Prostate gland (tissue), 2 donors: ENCODE measurements around the gene ITPR2. TPM values are rescaled to one million over a fixed set of nuclear protein-coding genes. Genes with fewer than 3 reads are reported as not detected.

ENCODE experiments used
- DNase-seq: peaks from one replicate; pipeline ENCODE4 v3.0.0-alpha.2; 2019; ENCODE audit warnings: low spot score
- H3K27ac ChIP-seq, 2 donors: fragments of 200-600 bp; sonication (generic); 2 replicates each; pipeline ENCODE4 v1.5.1; 2017 to 2019
- H3K27me3 ChIP-seq: fragments of 200-600 bp; sonication (generic); replicated peaks from 2 replicates; pipeline ENCODE4 v1.5.1; 2019; ENCODE audit not compliant: insufficient read depth
- H3K36me3 ChIP-seq, 2 donors: fragments of 200-600 bp; sonication (generic); 1 replicate in 1 of 2; 2 replicates in 1 of 2; pipeline versions ENCODE4 v1.5.1 to v1.8.1; 2017 to 2019
- H3K4me1 ChIP-seq: fragments of 200-600 bp; sonication (generic); replicated peaks from 2 replicates; pipeline ENCODE4 v1.5.1; 2019
- H3K4me3 ChIP-seq, 2 donors: fragments of 200-600 bp; sonication (generic); 2 replicates each; pipeline ENCODE4 v1.5.1; 2017 to 2019
- H3K9me3 ChIP-seq: fragments of 200-600 bp; sonication (generic); 2 replicates; pipeline ENCODE4 v1.5.1; 2017
- POLR2A ChIP-seq: fragments of 450-650 bp; IDR thresholded peaks from one replicate; pipeline ENCODE4 v1.6.1; 2016; ENCODE audit warnings: antibody characterized with exemption, mild to moderate bottlenecking
- POLR2AphosphoS5 ChIP-seq: sonication (generic); formaldehyde crosslinking; IDR thresholded peaks from one replicate; pipeline ENCODE4 v1.6.1; 2017; ENCODE audit warnings: antibody characterized with exemption
- WGBS: methylation state at CpG from one replicate; pipeline ENCODE4 v1.1.5; 2018; 5-methylcytosine and 5-hydroxymethylcytosine counted together
- intact Hi-C: fragments of 100-400 bp; cut with DNase I; formaldehyde crosslinking; loops from one replicate; pipeline ENCODE4 v1.14.2; 2022
- total RNA-seq, 2 donors: library from RNA; depleted of rRNA; stranded (reverse); fragments of >200 nt; gene quantifications; one replicate each; pipeline ENCODE4 v1.1.0, GENCODE V29; 2016
- TF ChIP-seq, protein P1 (sequence below), 4 experiments: fragments of 200-600 bp in 2 of 4; fragments of 450-650 bp in 2 of 4; sonication (generic) in 2 of 4; IDR thresholded peaks; 1 replicate in 3 of 4; 2 replicates in 1 of 4; pipeline ENCODE4 v1.5.1; 2016 to 2019; ENCODE audit warnings: antibody characterized with exemption in 4 of 4, mild to moderate bottlenecking in 2 of 4, moderate library complexity in 2 of 4

The ITPR2 gene
- total RNA-seq, 2 donors from 2014 or later, result 30.0 to 44.4 TPM

DNA sequence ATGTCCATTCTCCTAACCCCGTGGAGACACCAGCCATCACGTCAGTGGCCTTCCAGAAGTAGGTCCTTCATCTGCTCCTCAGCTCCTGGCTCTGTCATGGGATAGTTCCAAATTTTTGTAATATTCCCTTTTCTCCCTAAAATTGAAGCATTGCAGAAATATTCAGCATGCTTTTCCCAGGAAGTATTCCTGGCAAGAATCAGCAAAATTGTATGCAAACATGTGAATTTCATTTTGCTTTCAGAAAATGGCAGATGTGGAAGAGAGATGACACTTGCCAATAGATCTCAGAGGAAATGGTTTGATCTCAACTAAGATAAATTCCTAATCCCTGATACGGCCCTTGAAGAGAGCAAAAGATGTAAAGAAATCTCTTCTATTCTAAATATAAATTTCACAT is 298.9 kb downstream of the ITPR2 start:
- DNase-seq, result no peak
- H3K36me3 ChIP-seq, result no peaks in the 10 kb centered on the region
- H3K27me3 ChIP-seq, result no peaks in the 10 kb centered on the region
- intact Hi-C loops, result no loop called here
- no peak overlapping the region for H3K4me3 ChIP-seq
- no peak overlapping the region for H3K27ac ChIP-seq
- H3K9me3 ChIP-seq, result no peaks in the 10 kb centered on the region
- no peaks in the 10 kb centered on the region for H3K4me1 ChIP-seq
- TF ChIP-seq POLR2A (no peak), POLR2AphosphoS5 (no peak)
- TF ChIP-seq, protein P1, sequence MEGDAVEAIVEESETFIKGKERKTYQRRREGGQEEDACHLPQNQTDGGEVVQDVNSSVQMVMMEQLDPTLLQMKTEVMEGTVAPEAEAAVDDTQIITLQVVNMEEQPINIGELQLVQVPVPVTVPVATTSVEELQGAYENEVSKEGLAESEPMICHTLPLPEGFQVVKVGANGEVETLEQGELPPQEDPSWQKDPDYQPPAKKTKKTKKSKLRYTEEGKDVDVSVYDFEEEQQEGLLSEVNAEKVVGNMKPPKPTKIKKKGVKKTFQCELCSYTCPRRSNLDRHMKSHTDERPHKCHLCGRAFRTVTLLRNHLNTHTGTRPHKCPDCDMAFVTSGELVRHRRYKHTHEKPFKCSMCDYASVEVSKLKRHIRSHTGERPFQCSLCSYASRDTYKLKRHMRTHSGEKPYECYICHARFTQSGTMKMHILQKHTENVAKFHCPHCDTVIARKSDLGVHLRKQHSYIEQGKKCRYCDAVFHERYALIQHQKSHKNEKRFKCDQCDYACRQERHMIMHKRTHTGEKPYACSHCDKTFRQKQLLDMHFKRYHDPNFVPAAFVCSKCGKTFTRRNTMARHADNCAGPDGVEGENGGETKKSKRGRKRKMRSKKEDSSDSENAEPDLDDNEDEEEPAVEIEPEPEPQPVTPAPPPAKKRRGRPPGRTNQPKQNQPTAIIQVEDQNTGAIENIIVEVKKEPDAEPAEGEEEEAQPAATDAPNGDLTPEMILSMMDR (IDR thresholded peaks at IDR 0.05), result no peak
- 100% methylated on average over 3 of the region's 3 CpGs for WGBS

DNA sequence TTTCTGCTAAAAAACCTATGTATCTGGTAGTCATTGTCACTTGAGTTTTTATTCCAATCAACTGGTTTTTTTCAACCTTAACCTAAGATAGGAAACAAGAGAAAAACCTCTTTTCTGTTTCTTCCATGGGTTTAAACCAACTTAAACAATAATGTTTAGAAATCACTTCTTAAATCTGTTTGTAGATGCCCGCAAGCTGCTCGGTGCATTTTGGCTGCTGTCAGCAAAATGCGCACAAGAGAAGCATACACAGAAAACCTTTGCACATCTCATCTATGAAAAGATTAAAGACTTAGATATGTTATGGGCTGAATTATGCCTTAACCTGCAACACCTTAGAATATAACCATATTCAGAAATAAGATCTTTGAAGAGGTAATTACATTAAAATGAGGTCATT is 299.8 kb downstream of the ITPR2 start:
- H3K4me3 ChIP-seq, result no peak overlapping the region
- TF ChIP-seq POLR2AphosphoS5, result no peak
- no peak for DNase-seq
- H3K9me3 ChIP-seq, result no peaks in the 10 kb centered on the region
- intact Hi-C loops, result no loop called here
- no peak overlapping the region for H3K27ac ChIP-seq
- 96% methylated on average over 3 of the region's 3 CpGs for WGBS
- no peaks in the 10 kb centered on the region for H3K27me3 ChIP-seq
- no peaks in the 10 kb centered on the region for H3K4me1 ChIP-seq
- H3K36me3 ChIP-seq, result no peaks in the 10 kb centered on the region

DNA sequence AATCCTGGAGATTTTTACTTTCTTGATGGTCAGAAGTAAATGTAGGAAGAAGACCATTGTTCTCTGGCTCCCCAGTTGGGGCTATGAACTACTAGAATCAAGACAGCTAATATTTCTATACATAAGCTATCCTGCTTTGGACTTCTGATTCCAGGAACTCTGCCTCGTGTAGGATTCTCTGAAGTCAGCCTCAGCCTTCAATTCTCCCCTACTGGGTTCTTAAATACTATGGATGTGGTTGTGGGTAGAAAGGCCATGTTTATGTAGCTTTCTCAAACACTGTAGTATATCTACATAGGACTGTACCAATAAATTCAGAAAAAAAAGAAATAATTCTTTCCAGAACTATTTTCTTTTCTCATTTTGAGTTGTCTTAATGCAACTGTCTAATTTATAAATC is 302.5 kb downstream of the ITPR2 start:
- no peaks in the 10 kb centered on the region for H3K9me3 ChIP-seq
- TF ChIP-seq POLR2A (no peak), POLR2AphosphoS5 (no peak)
- TF ChIP-seq, protein P1 (IDR thresholded peaks at IDR 0.05), result no peak
- WGBS, result 76% methylated on average over 1 of the region's 1 CpG
- no peaks in the 10 kb centered on the region for H3K36me3 ChIP-seq
- no peaks in the 10 kb centered on the region for H3K27me3 ChIP-seq
- intact Hi-C loops, result no loop called here
- H3K4me1 ChIP-seq, result no peaks in the 10 kb centered on the region
- no peak overlapping the region for H3K27ac ChIP-seq
- no peak overlapping the region for H3K4me3 ChIP-seq
- DNase-seq, result no peak

DNA sequence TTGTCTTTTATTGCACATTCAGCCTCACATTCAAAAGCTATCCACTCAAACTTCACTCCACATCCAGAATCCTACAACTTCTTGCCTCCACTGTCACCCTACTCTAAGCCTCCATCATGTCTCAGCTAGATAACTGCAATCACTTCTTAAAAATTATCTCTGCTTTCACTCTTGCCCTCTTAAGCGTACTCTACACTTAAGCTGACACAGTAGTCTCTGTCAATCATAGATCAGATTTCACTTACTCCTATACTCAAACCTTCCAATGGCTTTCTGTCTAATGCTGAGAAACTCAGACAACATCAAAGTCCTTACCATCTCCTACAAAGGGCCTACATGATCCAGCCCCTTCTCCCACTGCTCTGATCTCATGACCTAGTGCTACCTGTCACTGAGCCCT is 304.1 kb downstream of the ITPR2 start:
- 94% methylated on average over 1 of the region's 1 CpG for WGBS
- DNase-seq, result no peak
- TF ChIP-seq POLR2AphosphoS5 (no peak), POLR2A (no peak)
- TF ChIP-seq, protein P1 (IDR thresholded peaks at IDR 0.05), result no peak
- Histone ChIP-seq H3K27ac (no peak overlapping the region), H3K9me3 (no peaks in the 10 kb centered on the region), H3K36me3 (no peaks in the 10 kb centered on the region), H3K4me3 (no peak overlapping the region), H3K27me3 (no peaks in the 10 kb centered on the region), H3K4me1 (no peaks in the 10 kb centered on the region)
- intact Hi-C loops, result loop anchor here (10.0 kb wide), 1 partner anchor 404 kb away; the partner anchor contains the start of gene BHLHE41

DNA sequence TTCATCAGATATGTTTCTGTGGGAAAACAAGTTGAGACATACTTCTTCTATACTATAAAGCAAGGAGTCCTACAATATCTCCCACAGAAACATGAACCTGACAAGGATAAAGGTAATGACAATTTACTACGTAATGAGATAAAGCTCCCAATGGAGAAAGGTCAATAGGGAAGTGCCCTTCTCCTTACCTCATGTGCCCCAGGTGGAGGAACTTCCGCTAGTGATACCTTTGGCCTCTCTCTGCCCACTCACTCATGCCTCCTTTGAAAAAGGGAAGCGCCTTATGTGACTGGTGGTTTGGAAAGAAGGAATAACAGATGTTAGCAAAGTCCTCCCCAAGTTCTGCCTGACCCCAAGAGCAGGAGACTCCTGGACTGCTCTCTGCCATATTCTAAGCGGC is 305.3 kb downstream of the ITPR2 start:
- 92% methylated on average over 4 of the region's 4 CpGs for WGBS
- intact Hi-C loops, result loop anchor here (10.0 kb wide), 1 partner anchor 403 kb away; the partner anchor contains the start of gene BHLHE41
- no peaks in the 10 kb centered on the region for H3K36me3 ChIP-seq
- no peak overlapping the region for H3K4me3 ChIP-seq
- no peak for DNase-seq
- TF ChIP-seq, protein P1 (IDR thresholded peaks at IDR 0.05), result no peak
- TF ChIP-seq POLR2A, result no peak
- no peak for TF ChIP-seq POLR2AphosphoS5
- H3K9me3 ChIP-seq, result no peaks in the 10 kb centered on the region
- H3K27ac ChIP-seq, result no peak overlapping the region
- H3K27me3 ChIP-seq, result no peaks in the 10 kb centered on the region
- H3K4me1 ChIP-seq, result no peaks in the 10 kb centered on the region
